Lung (tissue), 12 donors: ENCODE results near the gene FZR1. TPM values are rescaled to one million over a fixed set of nuclear protein-coding genes. Genes with fewer than 3 reads are reported as not detected.

Source experiments
- ATAC-seq: fragments of 200-7000 bp; cut with Tn5 transposase; one replicate; pipeline ENCODE4 v1.9.1; 2020; ENCODE audit warnings: moderate number of reproducible peaks; ENCODE audit not compliant: insufficient read depth, low FRiP score
- DNase-seq, 3 donors: peaks; one replicate each; pipeline ENCODE4 v3.0.0-alpha.2; 2013 to 2017
- H3K27ac ChIP-seq, 2 donors: one replicate each; pipeline ENCODE4 v1.5.1; 2013; ENCODE audit warnings: mild to moderate bottlenecking in 2 of 2, moderate library complexity in 2 of 2, control low read depth in 1 of 2, inconsistent platforms in 1 of 2, low read depth in 1 of 2, low read length in 1 of 2
- H3K27me3 ChIP-seq, 3 donors: one replicate each; pipeline ENCODE4 v1.5.1; 2013; ENCODE audit warnings: low read length in 2 of 3; ENCODE audit not compliant: control insufficient read depth in 3 of 3, insufficient read depth in 3 of 3
- H3K36me3 ChIP-seq, 4 donors: one replicate each; pipeline ENCODE4 v1.5.1; 2013; ENCODE audit warnings: low read length in 4 of 4, mild to moderate bottlenecking in 1 of 4, moderate library complexity in 1 of 4; ENCODE audit not compliant: control insufficient read depth in 4 of 4, insufficient read depth in 4 of 4
- H3K4me1 ChIP-seq, 5 donors: one replicate each; pipeline ENCODE4 v1.5.1; 2013; ENCODE audit warnings: low read length in 5 of 5, mild to moderate bottlenecking in 2 of 5, moderate library complexity in 1 of 5; ENCODE audit not compliant: control insufficient read depth in 5 of 5, insufficient read depth in 5 of 5
- H3K4me3 ChIP-seq: one replicate; pipeline ENCODE4 v1.5.1; 2013; ENCODE audit warnings: mild to moderate bottlenecking, control low read depth, moderate library complexity
- H3K9ac ChIP-seq, 2 donors: one replicate each; pipeline ENCODE4 v1.5.1; 2013; ENCODE audit warnings: low read length in 2 of 2, control low read depth in 1 of 2; ENCODE audit not compliant: insufficient read depth in 1 of 2
- H3K9me3 ChIP-seq, 4 donors: one replicate each; pipeline ENCODE4 v1.5.1; 2013; ENCODE audit warnings: low read length in 3 of 4, mild to moderate bottlenecking in 1 of 4, moderate library complexity in 1 of 4; ENCODE audit not compliant: control insufficient read depth in 4 of 4, insufficient read depth in 3 of 4
- CTCF ChIP-seq: IDR thresholded peaks from 2 replicates; pipeline ENCODE4 v1.5.1; 2012; ENCODE audit warnings: mild to moderate bottlenecking; ENCODE audit errors: control extremely low read depth, extremely low read depth
- WGBS, 2 donors: extraction: QIAGEN DNeasy Blood & Tissue Kit; methylation state at CpG; one replicate each; pipeline ENCODE4 v1.1.7; 2013; 5-methylcytosine and 5-hydroxymethylcytosine counted together
- polyA plus RNA-seq, 2 donors: library from polyadenylated mRNA; stranded (reverse); fragments of 200-250 nt; gene quantifications; one replicate each; pipeline ENCODE4 v1.2.1, GENCODE V29; 2013
- total RNA-seq, 2 donors: library from RNA; depleted of rRNA in 1 of 2; stranded (reverse); fragments of >200 nt in 1 of 2; gene quantifications; one replicate each; pipeline ENCODE4 v1.2.1, GENCODE V29; 2014 to 2021
- donor health status: control.
- donor health status: control.
- donor health status: Bipolar disorder and iron deficiency.
- donor health status: healthy.
- donor health status: DM: yes; HTN: yes; CAD: no.

FZR1 gene
- total and polyA plus RNA-seq, 4 donors = 20.0 to 45.8 (median 28.3) TPM

- Histone ChIP-seq H3K36me3 (no peaks in the 10 kb centered on the region), H3K4me3 (no peak overlapping the region), H3K9ac (no peak overlapping the region), H3K27ac (no peak overlapping the region), H3K9me3 (no peaks in the 10 kb centered on the region), H3K4me1 (peaks cover 0 to 5% (median 0%) of the 10 kb centered on the region in 5 donors), H3K27me3 (peaks cover 0 to 3% (median 0%) of the 10 kb centered on the region in 3 donors)
- DNase-seq (no peak), ATAC-seq (no peak)
- TF ChIP-seq CTCF = no peak
- 74 to 87% methylated on average over 8 of the region's 8 CpGs for WGBS, 2 donors
These were observed 32.1 kb upstream of the FZR1 start for GRCh38 chr19:3474010-3474409.

- 80 to 90% methylated on average over 2 of the region's 2 CpGs for WGBS, 2 donors
- Histone ChIP-seq H3K4me1 (peaks cover 0 to 5% (median 0%) of the 10 kb centered on the region in 5 donors), H3K36me3 (no peaks in the 10 kb centered on the region), H3K9ac (no peak overlapping the region), H3K4me3 (no peak overlapping the region), H3K27me3 (peaks cover 0 to 3% (median 0%) of the 10 kb centered on the region in 3 donors), H3K9me3 (no peaks in the 10 kb centered on the region), H3K27ac (no peak overlapping the region)
- no peak for TF ChIP-seq CTCF
- ATAC-seq = no peak
- DNase-seq = no peak
These were observed 31.5 kb upstream of the FZR1 start for GRCh38 chr19:3474614-3475013.

- DNase-seq = no peak
- peaks cover 0 to 3% (median 0%) of the 10 kb centered on the region in 3 donors for H3K27me3 ChIP-seq
- H3K27ac ChIP-seq = no peak overlapping the region
- WGBS, 2 donors = 82 to 92% methylated on average over 4 of the region's 4 CpGs
- H3K4me1 ChIP-seq = peaks cover 0 to 5% (median 0%) of the 10 kb centered on the region in 5 donors
- H3K36me3 ChIP-seq = no peaks in the 10 kb centered on the region
- H3K4me3 ChIP-seq = no peak overlapping the region
- ATAC-seq = no peak
- no peaks in the 10 kb centered on the region for H3K9me3 ChIP-seq
- H3K9ac ChIP-seq = no peak overlapping the region
- no peak for TF ChIP-seq CTCF
These were observed 30.7 kb upstream of the FZR1 start for GRCh38 chr19:3475449-3475848.

GRCh38 chr19:3476830-3477229 lies 29.3 kb upstream of the FZR1 start:
- H3K4me3 ChIP-seq = no peak overlapping the region
- H3K9me3 ChIP-seq = no peaks in the 10 kb centered on the region
- no peak for ATAC-seq
- H3K9ac ChIP-seq = no peak overlapping the region
- peaks cover 0 to 11% (median 6%) of the 10 kb centered on the region in 3 donors for H3K27me3 ChIP-seq
- DNase-seq = no peak
- no peak for TF ChIP-seq CTCF
- WGBS, 2 donors = 62 to 100% methylated on average over 2 of the region's 2 CpGs
- peaks cover 0 to 5% (median 0%) of the 10 kb centered on the region in 5 donors for H3K4me1 ChIP-seq
- no peak overlapping the region for H3K27ac ChIP-seq
- H3K36me3 ChIP-seq = no peaks in the 10 kb centered on the region
